Activated CD4-positive, alpha-beta T cell treated with anti-CD3 and anti-CD28 coated beads, Interleukin-2, amount 10 ng/mL, durations not matched to agents 24 days and 14 days (primary cell): ENCODE data around the gene F10. TPM values are rescaled to one million over a fixed set of nuclear protein-coding genes. Genes with fewer than 3 reads are reported as not detected.
A peak's percentile ranks its signal among the peaks of the same experiment; 100 is the strongest.
"Not testable (repeated sequence)": the region's sequence is repeated elsewhere in the genome, so short reads cannot be mapped to it uniquely, and the experiment has no call there.

Experiments used
- DNase-seq: peaks from one replicate; pipeline ENCODE4 v3.0.0; 2022
- H3K27ac Mint-ChIP-seq: one replicate; pipeline ENCODE4 v1.8.0; 2022; ENCODE audit warnings: mild to moderate bottlenecking, mixed read lengths
- H3K27me3 Mint-ChIP-seq: one replicate; pipeline ENCODE4 v1.8.0; 2022; ENCODE audit warnings: mixed read lengths
- H3K36me3 Mint-ChIP-seq: one replicate; pipeline ENCODE4 v1.8.0; 2022; ENCODE audit warnings: low read depth, mild to moderate bottlenecking, mixed read lengths
- H3K4me1 Mint-ChIP-seq: one replicate; pipeline ENCODE4 v1.8.0; 2021; ENCODE audit warnings: mixed read lengths
- H3K4me3 Mint-ChIP-seq: one replicate; pipeline ENCODE4 v1.8.0; 2022; ENCODE audit warnings: mild to moderate bottlenecking, moderate library complexity, mixed read lengths
- H3K9me3 Mint-ChIP-seq: one replicate; pipeline ENCODE4 v1.8.0; 2021; ENCODE audit warnings: mixed read lengths
- intact Hi-C: fragments of 100-400 bp; cut with micrococcal nuclease; formaldehyde crosslinking; loops from one replicate; pipeline ENCODE4 v1.15.1; 2023
- total RNA-seq: library from RNA; stranded (reverse); gene quantifications from 2 replicates; pipeline ENCODE4 v1.2.3, GENCODE V29; 2022

Gene F10
- total RNA-seq, 1 donor from 2014 or later, result not detected

GRCh38 chr13:113160983-113161382, 38.4 kb downstream of the F10 start:
- Mint-ChIP-seq H3K4me1 (peaks cover 21% of the 10 kb centered on the region), H3K27me3 (peaks cover 4% of the 10 kb centered on the region), H3K9me3 (peaks cover 4% of the 10 kb centered on the region), H3K36me3 (peaks cover 2% of the 10 kb centered on the region), H3K4me3 (peak overlapping the region; percentile 59), H3K27ac (peak overlapping the region; percentile 75)
- intact Hi-C loops, result no loop called here
- no peak for DNase-seq

GRCh38 chr13:113161433-113161832, 38.8 kb downstream of the F10 start:
- DNase-seq, result no peak
- peaks cover 4% of the 10 kb centered on the region for H3K27me3 Mint-ChIP-seq
- H3K27ac Mint-ChIP-seq, result peak overlapping the region; percentile 75
- intact Hi-C loops, result no loop called here
- peaks cover 23% of the 10 kb centered on the region for H3K4me1 Mint-ChIP-seq
- peaks cover 2% of the 10 kb centered on the region for H3K36me3 Mint-ChIP-seq
- H3K4me3 Mint-ChIP-seq, result peak overlapping the region; percentile 59
- H3K9me3 Mint-ChIP-seq, result peaks cover 4% of the 10 kb centered on the region

- intact Hi-C loops, H3K9me3 Mint-ChIP-seq, DNase-seq, H3K27ac Mint-ChIP-seq, H3K4me3 Mint-ChIP-seq, H3K27me3 Mint-ChIP-seq, H3K36me3 Mint-ChIP-seq: not testable (repeated sequence)
- H3K4me1 Mint-ChIP-seq, result peaks cover 23% of the 10 kb centered on the region
Measured at GRCh38 chr13:113161975-113162374, 39.4 kb downstream of the F10 start.

- DNase-seq, result peak; percentile 74
- peaks cover 23% of the 10 kb centered on the region for H3K4me1 Mint-ChIP-seq
- intact Hi-C loops, result no loop called here
Measured at GRCh38 chr13:113162783-113163685, 40.4 kb downstream of the F10 start.

GRCh38 chr13:113164492-113164891, 41.9 kb downstream of the F10 start:
- peaks cover 23% of the 10 kb centered on the region for H3K4me1 Mint-ChIP-seq
- H3K27ac Mint-ChIP-seq, result no peak overlapping the region
- no peaks in the 10 kb centered on the region for H3K9me3 Mint-ChIP-seq
- peaks cover 14% of the 10 kb centered on the region for H3K36me3 Mint-ChIP-seq
- H3K27me3 Mint-ChIP-seq, result no peaks in the 10 kb centered on the region
- intact Hi-C loops, result no loop called here
- H3K4me3 Mint-ChIP-seq, result no peak overlapping the region
- DNase-seq, result no peak

More at GRCh38 chr13:113162783-113163685, 40.4 kb downstream of the F10 start:
- peak overlapping the region; percentile 36 for H3K27ac Mint-ChIP-seq
- H3K36me3 Mint-ChIP-seq, result peaks cover 4% of the 10 kb centered on the region
- peak overlapping the region; percentile 28 for H3K4me3 Mint-ChIP-seq
- no peaks in the 10 kb centered on the region for H3K9me3 Mint-ChIP-seq
- H3K27me3 Mint-ChIP-seq, result no peaks in the 10 kb centered on the region

GRCh38 chr13:113166266-113166665, 43.7 kb downstream of the F10 start:
- peaks cover 17% of the 10 kb centered on the region for H3K4me1 Mint-ChIP-seq
- DNase-seq, result no peak
- intact Hi-C loops, result no loop called here
- peaks cover 26% of the 10 kb centered on the region for H3K36me3 Mint-ChIP-seq
- H3K9me3 Mint-ChIP-seq, result no peaks in the 10 kb centered on the region
- no peak overlapping the region for H3K27ac Mint-ChIP-seq
- no peak overlapping the region for H3K4me3 Mint-ChIP-seq
- H3K27me3 Mint-ChIP-seq, result no peaks in the 10 kb centered on the region

GRCh38 chr13:113166681-113167080, 44.1 kb downstream of the F10 start:
- no peaks in the 10 kb centered on the region for H3K9me3 Mint-ChIP-seq
- no peak for DNase-seq
- H3K27me3 Mint-ChIP-seq, result no peaks in the 10 kb centered on the region
- H3K4me3 Mint-ChIP-seq, result no peak overlapping the region
- peaks cover 15% of the 10 kb centered on the region for H3K4me1 Mint-ChIP-seq
- peaks cover 28% of the 10 kb centered on the region for H3K36me3 Mint-ChIP-seq
- intact Hi-C loops, result no loop called here
- no peak overlapping the region for H3K27ac Mint-ChIP-seq

- no peaks in the 10 kb centered on the region for H3K9me3 Mint-ChIP-seq
- intact Hi-C loops, result no loop called here
- H3K36me3 Mint-ChIP-seq, result peaks cover 30% of the 10 kb centered on the region
- H3K4me3 Mint-ChIP-seq, result no peak overlapping the region
- H3K27me3 Mint-ChIP-seq, result no peaks in the 10 kb centered on the region
- DNase-seq, result no peak
- H3K27ac Mint-ChIP-seq, result no peak overlapping the region
- H3K4me1 Mint-ChIP-seq, result peaks cover 15% of the 10 kb centered on the region
Measured at GRCh38 chr13:113167155-113167554, 44.6 kb downstream of the F10 start.

GRCh38 chr13:113167575-113167974, 45.0 kb downstream of the F10 start:
- no peaks in the 10 kb centered on the region for H3K9me3 Mint-ChIP-seq

GRCh38 chr13:113168211-113168610, 45.6 kb downstream of the F10 start:
- H3K4me1 Mint-ChIP-seq, result peaks cover 15% of the 10 kb centered on the region
- H3K27ac Mint-ChIP-seq, result no peak overlapping the region
- no peak overlapping the region for H3K4me3 Mint-ChIP-seq
- peaks cover 33% of the 10 kb centered on the region for H3K36me3 Mint-ChIP-seq
- no peaks in the 10 kb centered on the region for H3K9me3 Mint-ChIP-seq
- DNase-seq, result no peak
- intact Hi-C loops, result no loop called here
- H3K27me3 Mint-ChIP-seq, result no peaks in the 10 kb centered on the region

More at GRCh38 chr13:113167575-113167974, 45.0 kb downstream of the F10 start:
- peaks cover 33% of the 10 kb centered on the region for H3K36me3 Mint-ChIP-seq
- intact Hi-C loops, result no loop called here
- H3K4me1 Mint-ChIP-seq, result peaks cover 15% of the 10 kb centered on the region
- no peaks in the 10 kb centered on the region for H3K27me3 Mint-ChIP-seq
- no peak overlapping the region for H3K4me3 Mint-ChIP-seq
- H3K27ac Mint-ChIP-seq, result no peak overlapping the region
- DNase-seq, result no peak

- H3K4me1 Mint-ChIP-seq, result peaks cover 14% of the 10 kb centered on the region
- intact Hi-C loops, result no loop called here
- H3K27ac Mint-ChIP-seq, result no peak overlapping the region
- peaks cover 37% of the 10 kb centered on the region for H3K36me3 Mint-ChIP-seq
- no peaks in the 10 kb centered on the region for H3K27me3 Mint-ChIP-seq
- DNase-seq, result no peak
- no peaks in the 10 kb centered on the region for H3K9me3 Mint-ChIP-seq
- no peak overlapping the region for H3K4me3 Mint-ChIP-seq
Measured at GRCh38 chr13:113169277-113170272, 47.0 kb downstream of the F10 start.

GRCh38 chr13:113170511-113170910, 47.9 kb downstream of the F10 start:
- H3K9me3 Mint-ChIP-seq, result no peaks in the 10 kb centered on the region
- no peak overlapping the region for H3K4me3 Mint-ChIP-seq
- H3K27me3 Mint-ChIP-seq, result no peaks in the 10 kb centered on the region
- intact Hi-C loops, result no loop called here
- H3K27ac Mint-ChIP-seq, result no peak overlapping the region
- H3K4me1 Mint-ChIP-seq, result peaks cover 11% of the 10 kb centered on the region
- H3K36me3 Mint-ChIP-seq, result peaks cover 44% of the 10 kb centered on the region
- DNase-seq, result no peak

- no peak for DNase-seq
- H3K4me3 Mint-ChIP-seq, result no peak overlapping the region
- no peaks in the 10 kb centered on the region for H3K9me3 Mint-ChIP-seq
- peaks cover 16% of the 10 kb centered on the region for H3K4me1 Mint-ChIP-seq
- no peak overlapping the region for H3K27ac Mint-ChIP-seq
- intact Hi-C loops, result no loop called here
- H3K27me3 Mint-ChIP-seq, result no peaks in the 10 kb centered on the region
- H3K36me3 Mint-ChIP-seq, result peaks cover 54% of the 10 kb centered on the region
Measured at GRCh38 chr13:113171250-113172125, 48.9 kb downstream of the F10 start.
